Central memory CD8-positive, alpha-beta T cell (primary cell): ENCODE data around the gene CDC5L.

Experiments
- ATAC-seq: fragments of 150-1000 bp; cut with Tn5 transposase; replicated peaks from 2 replicates; pipeline ENCODE4 v1.10.0; 2022; ENCODE audit warnings: mild to moderate bottlenecking, moderate FRiP score, moderate number of reproducible peaks; ENCODE audit not compliant: poor library complexity, severe bottlenecking; ENCODE audit errors: extremely low read depth
- DNase-seq, 2 donors: peaks; one replicate each; pipeline ENCODE4 v3.0.0; 2021; ENCODE audit warnings: low spot score in 2 of 2
- H3K27ac Mint-ChIP-seq: one replicate; pipeline ENCODE4 v1.8.0; 2022; ENCODE audit warnings: low read depth, mild to moderate bottlenecking, moderate library complexity, mixed read lengths
- H3K27me3 Mint-ChIP-seq: one replicate; pipeline ENCODE4 v1.8.0; 2022; ENCODE audit warnings: mixed read lengths
- H3K36me3 Mint-ChIP-seq: one replicate; pipeline ENCODE4 v1.8.0; 2022; ENCODE audit warnings: mild to moderate bottlenecking, moderate library complexity, mixed read lengths; ENCODE audit not compliant: insufficient read depth
- H3K4me1 Mint-ChIP-seq: one replicate; pipeline ENCODE4 v1.8.0; 2022; ENCODE audit warnings: mixed read lengths
- H3K4me3 Mint-ChIP-seq: one replicate; pipeline ENCODE4 v1.8.0; 2022; ENCODE audit warnings: mild to moderate bottlenecking, moderate library complexity, mixed read lengths
- H3K9me3 Mint-ChIP-seq: one replicate; pipeline ENCODE4 v1.8.0; 2022; ENCODE audit warnings: mixed read lengths

Gene CDC5L

GRCh38 chr6:44496665-44497369 lies 109.3 kb downstream of the CDC5L start:
- peaks cover 26% of the 10 kb centered on the region for H3K27me3 Mint-ChIP-seq

GRCh38 chr6:44497807-44498206 lies 110.3 kb downstream of the CDC5L start:
- H3K27me3 Mint-ChIP-seq = peaks cover 28% of the 10 kb centered on the region
- no peak for DNase-seq
- H3K4me3 Mint-ChIP-seq = no peak overlapping the region
- no peaks in the 10 kb centered on the region for H3K4me1 Mint-ChIP-seq
- H3K36me3 Mint-ChIP-seq = no peaks in the 10 kb centered on the region
- ATAC-seq = no peak
- no peak overlapping the region for H3K27ac Mint-ChIP-seq
- no peaks in the 10 kb centered on the region for H3K9me3 Mint-ChIP-seq

More at GRCh38 chr6:44496665-44497369, 109.3 kb downstream of the CDC5L start:
- Mint-ChIP-seq H3K9me3 (no peaks in the 10 kb centered on the region), H3K4me3 (no peak overlapping the region), H3K27ac (no peak overlapping the region), H3K4me1 (no peaks in the 10 kb centered on the region), H3K36me3 (no peaks in the 10 kb centered on the region)
- no peak for ATAC-seq
- DNase-seq = no peak

- Mint-ChIP-seq H3K4me1 (no peaks in the 10 kb centered on the region), H3K27me3 (peaks cover 34% of the 10 kb centered on the region), H3K27ac (no peak overlapping the region), H3K36me3 (no peaks in the 10 kb centered on the region), H3K9me3 (no peaks in the 10 kb centered on the region), H3K4me3 (no peak overlapping the region)
- no peak for DNase-seq
- ATAC-seq = no peak
Observed at GRCh38 chr6:44498436-44498835, 110.9 kb downstream of the CDC5L start.

- Mint-ChIP-seq H3K36me3 (no peaks in the 10 kb centered on the region), H3K27ac (no peak overlapping the region), H3K27me3 (peaks cover 38% of the 10 kb centered on the region), H3K9me3 (no peaks in the 10 kb centered on the region), H3K4me1 (no peaks in the 10 kb centered on the region), H3K4me3 (no peak overlapping the region)
- ATAC-seq (no peak), DNase-seq (no peak)
Observed at GRCh38 chr6:44499609-44500008, 112.1 kb downstream of the CDC5L start.
